Mononuclear cell (primary cell): ENCODE data around the gene POR. TPM values are rescaled to one million over a fixed set of nuclear protein-coding genes. Genes with fewer than 3 reads are reported as not detected.

Experiments used
- H3K27me3 ChIP-seq: 2 replicates; pipeline ENCODE4 v1.6.0; 2011; ENCODE audit warnings: low read length, control low read depth; ENCODE audit not compliant: insufficient read depth
- H3K4me1 ChIP-seq: 2 replicates; pipeline ENCODE4 v1.5.1; 2011; ENCODE audit warnings: mild to moderate bottlenecking, low read length, control low read depth; ENCODE audit not compliant: insufficient read depth
- H3K4me3 ChIP-seq: 2 replicates; pipeline ENCODE4 v1.5.1; 2011; ENCODE audit warnings: mild to moderate bottlenecking, low read length, moderate library complexity
- H3K9me3 ChIP-seq: 2 replicates; pipeline ENCODE4 v1.5.1; 2011; ENCODE audit warnings: low read depth, mild to moderate bottlenecking, control low read depth, low read length
- total RNA-seq: library from RNA; depleted of rRNA; stranded (reverse); fragments of >200 nt; gene quantifications from one replicate; pipeline ENCODE4 v1.2.3, GENCODE V29; 2012

POR gene
- total RNA-seq, 1 donor, result 35.6 TPM

DNA sequence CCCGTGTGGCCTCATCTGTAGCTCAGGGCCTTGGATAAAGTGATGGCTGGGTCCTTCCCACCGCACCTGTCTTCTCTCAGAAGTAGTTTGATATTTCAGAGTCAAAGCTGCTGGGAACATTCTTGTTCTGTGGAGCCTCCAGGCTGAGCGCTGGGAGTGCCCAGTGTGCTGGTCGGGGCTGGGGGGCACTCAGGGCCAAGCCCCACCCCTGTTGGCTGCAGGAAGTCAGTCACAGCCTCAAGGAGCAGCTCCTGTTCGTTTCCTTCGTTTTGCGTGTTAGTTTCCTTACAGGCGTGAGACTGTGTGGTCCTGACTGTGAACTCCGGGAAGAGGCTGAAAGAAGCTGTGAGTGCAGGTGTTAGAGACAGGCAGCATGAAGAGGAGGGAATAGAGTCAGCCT is 33.2 kb downstream of the POR start:
- no peaks in the 10 kb centered on the region for H3K9me3 ChIP-seq
- peaks cover 45% of the 10 kb centered on the region for H3K4me1 ChIP-seq
- no peak overlapping the region for H3K4me3 ChIP-seq
- H3K27me3 ChIP-seq, result no peaks in the 10 kb centered on the region

DNA sequence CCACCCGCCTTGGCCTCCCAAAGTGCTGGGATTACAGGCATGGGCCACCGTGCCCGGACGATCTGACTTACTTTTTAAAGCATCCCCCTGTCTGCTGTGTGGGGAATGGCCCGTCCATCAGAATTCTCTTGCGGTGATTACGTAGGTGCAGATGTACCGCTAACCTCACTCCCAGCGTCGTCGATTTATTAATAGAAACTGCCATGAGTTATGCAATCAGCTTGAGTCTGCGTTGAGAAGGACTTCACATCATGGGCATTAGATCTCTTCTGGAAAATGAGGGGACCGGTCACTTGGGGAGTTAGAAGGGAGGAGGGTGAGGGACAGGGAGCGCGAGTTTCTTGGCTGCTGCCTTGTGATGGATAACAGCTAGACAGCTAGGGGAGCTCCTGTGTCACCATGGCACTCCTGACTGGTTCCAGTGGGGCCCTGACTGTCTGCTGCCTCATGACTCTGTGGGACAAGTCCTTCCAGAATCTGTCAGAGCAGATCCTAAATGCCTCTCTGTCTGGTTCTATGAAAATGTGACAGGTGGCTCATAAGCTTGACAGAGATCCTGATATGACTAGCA is 35.2 kb downstream of the POR start:
- Histone ChIP-seq H3K27me3 (no peaks in the 10 kb centered on the region), H3K4me3 (no peak overlapping the region), H3K9me3 (no peaks in the 10 kb centered on the region), H3K4me1 (peaks cover 48% of the 10 kb centered on the region)

DNA sequence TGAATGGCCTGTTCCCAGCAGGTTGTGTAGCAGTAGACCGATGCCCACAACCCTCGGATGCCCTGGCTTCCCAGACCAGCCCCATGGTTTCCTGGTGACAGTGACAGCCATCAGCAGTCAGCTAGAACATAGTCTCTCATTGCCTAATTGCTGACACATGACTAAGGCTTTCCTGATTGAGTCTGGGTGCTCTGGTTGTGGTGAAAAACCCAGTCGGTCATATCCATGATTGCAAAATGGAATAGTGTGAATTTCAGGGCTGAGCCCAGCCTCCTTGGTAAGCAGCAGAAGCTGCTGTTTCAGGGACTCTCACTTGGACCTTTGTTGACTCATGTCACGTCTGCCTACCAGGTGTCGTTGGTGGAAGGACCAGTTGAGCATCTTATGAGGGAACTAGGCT is 36.6 kb downstream of the POR start:
- H3K4me3 ChIP-seq, result no peak overlapping the region
- H3K9me3 ChIP-seq, result no peaks in the 10 kb centered on the region
- H3K27me3 ChIP-seq, result no peaks in the 10 kb centered on the region
- peaks cover 35% of the 10 kb centered on the region for H3K4me1 ChIP-seq

DNA sequence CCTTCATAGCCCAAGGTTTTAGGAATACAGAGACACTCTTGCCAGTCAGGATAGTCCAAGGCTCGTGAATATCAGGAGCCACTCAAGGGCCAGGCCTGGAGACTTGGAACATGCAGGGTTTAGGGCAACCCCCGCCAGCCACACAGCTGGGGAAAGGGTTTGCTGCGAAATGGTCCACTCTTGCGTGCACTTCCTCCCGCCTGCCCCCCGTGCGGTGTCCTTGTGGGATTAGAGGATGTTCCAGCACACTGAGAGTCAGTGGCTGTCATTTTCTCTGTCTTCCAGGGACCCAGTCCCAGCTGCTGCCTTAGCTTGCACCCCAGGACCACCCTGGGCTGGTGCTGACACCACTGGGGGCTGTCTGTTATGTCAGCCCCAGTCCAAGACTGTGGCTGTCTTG is 38.5 kb downstream of the POR start:
- Histone ChIP-seq H3K9me3 (no peaks in the 10 kb centered on the region), H3K4me3 (no peak overlapping the region), H3K27me3 (no peaks in the 10 kb centered on the region), H3K4me1 (peaks cover 32% of the 10 kb centered on the region)

DNA sequence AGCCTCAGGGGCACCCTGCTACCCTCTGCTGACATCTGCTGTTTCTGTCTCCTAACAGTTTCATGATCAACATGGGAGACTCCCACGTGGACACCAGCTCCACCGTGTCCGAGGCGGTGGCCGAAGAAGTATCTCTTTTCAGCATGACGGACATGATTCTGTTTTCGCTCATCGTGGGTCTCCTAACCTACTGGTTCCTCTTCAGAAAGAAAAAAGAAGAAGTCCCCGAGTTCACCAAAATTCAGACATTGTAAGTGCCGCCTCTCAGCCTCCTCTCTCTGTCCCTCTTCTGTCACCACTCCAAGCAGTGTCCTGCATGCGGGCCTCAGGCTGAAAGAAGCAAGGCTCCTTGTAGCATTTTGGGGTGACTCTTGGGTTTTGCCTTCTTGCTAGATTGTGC is 39.0 kb downstream of the POR start:
- no peak overlapping the region for H3K4me3 ChIP-seq
- H3K9me3 ChIP-seq, result no peaks in the 10 kb centered on the region
- no peaks in the 10 kb centered on the region for H3K27me3 ChIP-seq
- H3K4me1 ChIP-seq, result peaks cover 32% of the 10 kb centered on the region

DNA sequence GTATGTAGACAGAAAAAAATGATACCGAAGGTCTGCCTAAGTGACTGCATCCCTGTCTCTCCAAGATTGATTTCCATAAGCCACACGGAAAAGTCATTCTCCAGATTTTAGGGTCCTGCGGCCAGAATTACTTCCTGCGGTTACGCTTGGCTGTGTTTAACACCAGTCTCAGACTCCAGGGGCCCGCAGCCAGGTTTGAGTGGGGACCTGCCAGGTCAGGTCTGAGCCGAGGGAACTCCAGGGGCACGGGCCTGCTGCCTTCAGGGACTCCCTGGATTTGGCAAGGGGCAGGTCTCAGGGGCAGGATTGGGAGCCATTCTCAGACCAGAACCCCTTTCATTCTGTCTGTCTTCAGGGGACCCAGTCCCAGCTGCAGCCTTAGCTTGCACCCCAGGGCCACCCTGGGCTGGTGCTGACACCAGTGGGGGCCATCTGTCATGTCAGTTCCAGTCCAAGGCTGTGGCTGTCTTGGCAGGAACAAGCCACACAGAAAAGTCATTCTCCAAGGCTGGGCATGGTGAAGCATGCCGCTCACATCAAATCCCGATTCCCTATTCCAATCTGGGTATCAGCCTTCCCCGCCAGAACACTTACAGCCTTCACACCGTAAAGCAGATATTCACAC is 40.5 kb downstream of the POR start:
- H3K9me3 ChIP-seq, result no peaks in the 10 kb centered on the region
- H3K4me3 ChIP-seq, result no peak overlapping the region
- no peaks in the 10 kb centered on the region for H3K27me3 ChIP-seq
- peaks cover 26% of the 10 kb centered on the region for H3K4me1 ChIP-seq

DNA sequence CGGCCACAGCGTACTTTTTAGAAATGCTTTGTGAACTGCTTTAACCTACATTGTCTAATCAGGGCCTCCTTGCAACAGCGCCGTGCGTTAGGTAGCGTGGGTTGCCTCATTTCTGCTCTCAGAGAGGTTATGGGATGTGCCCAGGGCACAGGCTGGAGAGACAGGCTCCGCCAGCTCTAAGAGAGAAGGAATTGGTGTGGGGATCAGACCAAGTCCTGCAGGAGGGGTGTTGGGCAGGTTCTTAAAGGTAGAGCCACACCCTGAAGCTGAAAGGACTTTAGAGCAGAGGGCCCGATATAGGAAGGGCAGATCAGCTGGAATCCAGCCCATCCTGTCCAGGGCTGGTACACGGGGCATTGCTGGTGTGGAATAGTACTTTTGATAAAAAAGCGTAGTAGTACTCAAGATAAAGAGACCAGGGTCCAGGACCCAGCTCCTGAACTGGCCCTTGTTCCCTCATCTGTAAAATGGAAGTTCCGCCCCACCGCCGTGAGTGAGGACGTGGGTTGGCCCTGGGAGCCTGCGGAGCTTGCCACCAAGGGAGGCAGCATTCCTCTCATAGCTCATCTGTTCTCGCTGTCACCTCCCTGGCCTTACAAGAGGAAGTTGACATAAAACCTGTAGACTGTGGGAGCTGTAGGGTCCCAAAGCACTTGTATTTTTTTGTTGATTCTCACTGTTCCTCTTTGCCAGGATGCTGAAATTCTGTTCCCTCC is 42.2 kb downstream of the POR start:
- Histone ChIP-seq H3K9me3 (no peaks in the 10 kb centered on the region), H3K27me3 (no peaks in the 10 kb centered on the region), H3K4me1 (peaks cover 15% of the 10 kb centered on the region), H3K4me3 (no peak overlapping the region)

DNA sequence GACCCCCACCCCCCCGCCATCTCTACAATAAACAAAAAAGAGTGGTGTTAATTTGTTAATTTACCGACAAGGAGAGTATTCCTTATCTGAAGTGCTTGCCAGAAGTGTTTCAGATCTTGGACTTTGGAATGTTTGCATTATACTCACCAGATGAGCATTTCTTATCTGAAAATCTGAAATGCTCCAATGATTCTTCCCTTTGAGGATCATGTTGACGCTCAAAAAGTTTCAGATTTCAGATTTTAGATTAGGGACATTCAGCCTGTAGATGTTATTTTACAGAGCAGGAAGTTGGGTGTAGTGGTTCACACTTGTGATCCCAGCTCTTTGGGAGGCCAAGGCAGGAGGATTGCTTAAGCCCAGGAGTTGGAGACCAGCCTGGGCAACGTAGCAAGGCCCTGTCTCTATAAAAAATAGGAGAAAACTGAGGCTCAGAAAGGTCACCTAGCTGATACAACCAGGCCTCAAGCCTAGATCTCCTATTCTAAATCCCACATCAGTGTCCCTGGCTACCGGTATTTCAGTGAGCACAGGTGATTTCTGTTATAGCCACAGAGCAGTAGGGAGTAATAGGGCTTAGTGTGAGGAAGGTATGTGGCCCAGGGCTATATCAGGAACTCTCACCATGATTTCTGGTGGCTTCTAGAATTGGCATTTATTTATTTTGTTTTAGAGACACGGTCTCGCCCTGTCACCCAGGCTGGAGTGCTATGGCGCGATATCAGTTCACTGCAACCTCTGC is 44.0 kb downstream of the POR start:
- Histone ChIP-seq H3K4me1 (peaks cover 6% of the 10 kb centered on the region), H3K9me3 (no peaks in the 10 kb centered on the region), H3K27me3 (no peaks in the 10 kb centered on the region), H3K4me3 (no peak overlapping the region)

DNA sequence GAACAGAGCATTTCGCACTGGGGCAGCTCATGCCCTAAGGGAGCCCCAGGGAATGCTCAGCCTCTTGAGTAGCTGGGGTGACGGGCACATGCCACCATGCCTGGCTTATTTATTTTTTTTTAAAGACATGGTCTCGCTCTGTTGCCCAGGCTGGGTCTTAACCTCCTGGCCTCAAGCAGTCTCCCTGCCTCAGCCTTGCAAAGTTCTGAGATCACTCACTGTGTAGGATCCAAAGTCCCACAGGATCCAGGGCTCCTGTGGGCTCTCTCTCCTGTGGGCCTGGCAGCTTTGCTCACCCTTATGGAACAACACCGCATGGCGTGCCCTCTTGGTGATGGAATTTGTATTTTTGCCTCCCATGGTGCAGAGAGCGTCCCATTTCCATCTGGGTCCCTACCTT is 45.4 kb downstream of the POR start:
- H3K27me3 ChIP-seq, result no peaks in the 10 kb centered on the region
- no peaks in the 10 kb centered on the region for H3K4me1 ChIP-seq
- no peaks in the 10 kb centered on the region for H3K9me3 ChIP-seq
- no peak overlapping the region for H3K4me3 ChIP-seq

DNA sequence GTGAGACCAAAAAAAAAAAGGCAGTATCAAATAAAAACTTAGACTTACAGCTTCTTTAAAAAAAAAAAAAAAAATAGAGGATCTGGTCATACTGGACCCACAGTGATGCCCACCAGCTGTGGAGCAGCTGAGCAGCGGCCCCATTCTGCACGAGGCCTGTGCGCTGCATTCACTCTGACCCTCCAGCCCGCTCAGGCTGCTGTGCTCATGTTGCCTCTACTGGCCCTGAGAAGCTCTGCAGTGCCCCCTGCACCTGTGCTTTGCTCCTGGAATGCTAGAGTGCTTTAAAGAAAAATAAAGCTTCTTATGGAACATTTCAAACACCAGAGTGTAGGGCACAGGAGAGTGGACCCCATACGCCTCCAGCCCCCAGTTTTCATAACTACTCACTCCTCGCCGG is 46.3 kb downstream of the POR start:
- Histone ChIP-seq H3K4me1 (no peaks in the 10 kb centered on the region), H3K9me3 (no peaks in the 10 kb centered on the region), H3K4me3 (no peak overlapping the region), H3K27me3 (no peaks in the 10 kb centered on the region)

DNA sequence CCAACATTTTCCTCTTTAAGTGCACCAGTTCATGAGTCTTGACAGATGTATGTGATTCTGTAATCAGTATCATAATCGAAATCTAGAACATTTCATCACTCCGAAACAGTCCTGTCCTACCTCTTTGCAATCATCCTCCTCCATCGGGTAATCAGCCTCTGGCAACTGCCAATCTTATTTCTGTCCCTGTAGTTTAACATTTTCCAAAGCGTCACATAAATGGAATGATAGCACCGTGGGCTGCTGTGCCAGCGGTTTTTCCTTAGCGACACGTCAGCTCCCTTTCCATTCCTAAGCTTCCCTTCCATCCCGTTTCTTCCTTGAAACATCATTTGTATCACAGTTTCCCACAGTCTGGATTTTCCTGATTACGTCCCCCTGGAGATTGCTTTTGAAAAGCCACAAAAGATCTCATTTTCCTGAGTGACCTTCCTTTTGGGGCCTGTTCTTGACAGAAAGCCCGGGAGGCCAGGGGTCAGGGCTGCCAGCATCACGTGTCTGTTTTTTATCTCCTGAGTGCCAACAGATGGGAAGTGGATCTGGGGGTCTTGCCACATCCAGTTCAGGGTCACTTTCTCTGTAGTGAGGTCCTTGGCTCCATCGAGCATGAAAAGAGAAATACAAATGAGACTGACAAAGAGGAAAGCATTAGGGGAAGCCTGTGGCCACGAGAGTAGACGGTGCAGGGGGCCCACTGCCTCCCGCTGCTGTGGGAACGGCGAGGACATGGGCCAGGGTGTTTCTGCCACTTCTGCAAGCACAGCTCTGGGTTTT is 47.8 kb downstream of the POR start:
- Histone ChIP-seq H3K4me1 (peaks cover 9% of the 10 kb centered on the region), H3K27me3 (no peaks in the 10 kb centered on the region), H3K9me3 (no peaks in the 10 kb centered on the region), H3K4me3 (no peak overlapping the region)

DNA sequence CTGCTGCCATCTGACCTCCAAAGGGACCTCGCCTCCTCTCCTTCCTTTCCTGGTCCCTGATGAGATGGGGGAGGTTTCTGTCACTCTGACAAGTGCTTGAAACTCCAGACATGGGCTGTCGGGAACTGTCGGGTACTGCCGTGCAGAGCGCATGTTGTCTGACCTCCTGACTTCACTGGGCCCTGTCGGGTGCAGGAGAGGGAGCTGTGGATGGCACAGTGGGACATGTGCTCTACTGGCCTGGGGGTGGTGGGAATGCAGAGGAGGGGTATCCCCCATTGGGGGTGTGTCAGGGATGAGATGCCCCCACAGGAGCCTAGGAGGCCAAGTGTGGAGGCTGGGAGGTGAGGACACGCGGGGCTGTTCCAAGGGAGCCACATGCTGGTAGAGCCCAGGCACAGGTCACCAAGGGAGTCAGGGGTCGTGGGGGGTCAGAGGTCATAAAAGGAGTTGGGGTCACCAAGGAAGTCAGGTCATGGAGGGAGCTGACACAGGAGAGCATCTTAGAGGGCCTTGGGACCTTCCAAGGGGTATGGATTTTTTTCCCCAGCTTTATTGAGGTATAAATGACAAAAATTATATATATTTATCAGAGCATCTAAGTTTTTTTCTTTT is 48.5 kb downstream of the POR start:
- Histone ChIP-seq H3K27me3 (no peaks in the 10 kb centered on the region), H3K4me1 (peaks cover 11% of the 10 kb centered on the region), H3K9me3 (no peaks in the 10 kb centered on the region), H3K4me3 (no peak overlapping the region)

DNA sequence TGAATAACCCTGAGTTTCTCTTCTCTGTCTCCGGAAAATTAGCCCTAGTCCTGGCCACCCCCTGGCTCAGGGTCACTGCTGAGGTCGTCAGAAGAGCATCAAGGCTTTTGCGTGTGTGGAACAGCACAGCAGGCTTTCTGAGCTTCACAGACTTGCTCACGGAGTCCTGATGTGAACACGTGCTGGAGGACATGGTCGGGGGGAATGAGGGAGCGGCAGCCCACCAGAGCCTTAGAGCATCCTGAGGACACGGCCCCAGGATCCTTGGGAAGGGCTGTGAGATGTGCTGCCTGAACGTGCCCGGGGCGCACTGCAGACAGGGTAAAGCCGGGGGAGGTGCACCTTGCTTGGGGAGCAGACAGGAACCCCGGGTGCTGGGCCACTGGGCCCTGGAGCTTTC is 50.7 kb downstream of the POR start:
- Histone ChIP-seq H3K4me1 (peaks cover 11% of the 10 kb centered on the region), H3K4me3 (no peak overlapping the region), H3K9me3 (no peaks in the 10 kb centered on the region), H3K27me3 (no peaks in the 10 kb centered on the region)

DNA sequence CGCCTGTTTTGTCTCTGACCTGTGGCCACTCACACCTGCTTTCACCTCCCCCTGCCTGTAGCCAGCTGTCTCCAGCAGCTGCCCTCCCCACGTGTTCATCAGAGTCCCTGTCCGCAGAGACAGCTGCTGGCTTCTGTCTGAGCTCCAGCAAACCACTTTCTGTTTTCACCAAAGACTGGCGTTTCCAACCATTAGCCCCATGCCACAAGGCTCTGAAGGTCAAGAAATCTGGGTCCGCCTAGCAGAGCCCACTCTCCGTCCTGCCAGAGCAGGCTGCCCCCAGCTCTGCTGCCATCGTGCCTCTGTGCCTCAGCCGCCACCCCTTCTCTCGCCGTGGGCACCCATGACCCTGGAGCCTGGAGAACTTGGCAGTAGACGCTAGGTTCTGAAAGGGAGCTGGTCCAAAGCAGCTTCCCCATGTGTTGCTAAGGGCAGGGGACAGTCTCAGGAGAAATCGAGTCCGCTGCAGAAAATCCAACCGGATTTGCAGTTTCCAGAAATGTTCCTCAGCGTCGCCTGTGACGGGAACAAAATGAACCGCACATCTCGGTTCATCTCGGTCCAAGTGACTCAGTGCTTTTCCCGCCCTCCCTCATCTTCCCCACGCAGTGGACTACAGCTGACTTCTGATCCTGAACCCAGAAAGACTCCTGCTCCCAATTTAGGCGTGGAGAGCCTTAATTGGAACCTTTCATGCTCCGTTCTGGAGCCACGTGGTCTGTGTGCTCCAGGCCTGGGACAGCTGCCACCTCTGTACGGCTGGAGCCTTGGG is 51.4 kb downstream of the POR start:
- Histone ChIP-seq H3K4me1 (peaks cover 13% of the 10 kb centered on the region), H3K4me3 (no peak overlapping the region), H3K9me3 (no peaks in the 10 kb centered on the region), H3K27me3 (no peaks in the 10 kb centered on the region)
